PFSK-1 (cell line): ENCODE measurements around the gene GRID1.

ENCODE experiments used
- FOXP2 ChIP-seq: optimal IDR thresholded peaks from 2 replicates; pipeline ENCODE3; 2011; ENCODE audit warnings: borderline replicate concordance, control low read depth, inconsistent platforms; ENCODE audit not compliant: insufficient read depth; ENCODE audit errors: extremely low read length, extremely low read depth
- POLR2AphosphoS5 ChIP-seq: IDR thresholded peaks from 2 replicates; pipeline ENCODE4 v1.6.1; 2012; ENCODE audit warnings: low read depth, mild to moderate bottlenecking, control low read depth, low read length, moderate library complexity
- SIN3A ChIP-seq: IDR thresholded peaks from 2 replicates; pipeline ENCODE4 v1.6.1; 2012; ENCODE audit warnings: mild to moderate bottlenecking, low read length, moderate library complexity, borderline replicate concordance; ENCODE audit not compliant: insufficient read depth
- TAF1 ChIP-seq: IDR thresholded peaks from 2 replicates; pipeline ENCODE4 v1.6.1; 2012; ENCODE audit warnings: low read length, control low read depth, borderline replicate concordance; ENCODE audit not compliant: insufficient read depth
- TF ChIP-seq, protein P1 (sequence below), 2 experiments: IDR thresholded peaks; 2 replicates each; pipeline versions ENCODE4 v1.6.1 to v1.8.0; 2011 to 2012; ENCODE audit warnings: low read depth in 2 of 2, low read length in 2 of 2, control low read depth in 1 of 2, inconsistent platforms in 1 of 2, mild to moderate bottlenecking in 1 of 2, moderate library complexity in 1 of 2; ENCODE audit not compliant: insufficient read depth in 1 of 2

GRID1 gene

GRCh38 chr10:86321568-86321967, 45.0 kb downstream of the GRID1 start:
- TF ChIP-seq FOXP2 (no peak), POLR2AphosphoS5 (no peak), TAF1 (no peak), SIN3A (no peak)
- TF ChIP-seq, protein P1, sequence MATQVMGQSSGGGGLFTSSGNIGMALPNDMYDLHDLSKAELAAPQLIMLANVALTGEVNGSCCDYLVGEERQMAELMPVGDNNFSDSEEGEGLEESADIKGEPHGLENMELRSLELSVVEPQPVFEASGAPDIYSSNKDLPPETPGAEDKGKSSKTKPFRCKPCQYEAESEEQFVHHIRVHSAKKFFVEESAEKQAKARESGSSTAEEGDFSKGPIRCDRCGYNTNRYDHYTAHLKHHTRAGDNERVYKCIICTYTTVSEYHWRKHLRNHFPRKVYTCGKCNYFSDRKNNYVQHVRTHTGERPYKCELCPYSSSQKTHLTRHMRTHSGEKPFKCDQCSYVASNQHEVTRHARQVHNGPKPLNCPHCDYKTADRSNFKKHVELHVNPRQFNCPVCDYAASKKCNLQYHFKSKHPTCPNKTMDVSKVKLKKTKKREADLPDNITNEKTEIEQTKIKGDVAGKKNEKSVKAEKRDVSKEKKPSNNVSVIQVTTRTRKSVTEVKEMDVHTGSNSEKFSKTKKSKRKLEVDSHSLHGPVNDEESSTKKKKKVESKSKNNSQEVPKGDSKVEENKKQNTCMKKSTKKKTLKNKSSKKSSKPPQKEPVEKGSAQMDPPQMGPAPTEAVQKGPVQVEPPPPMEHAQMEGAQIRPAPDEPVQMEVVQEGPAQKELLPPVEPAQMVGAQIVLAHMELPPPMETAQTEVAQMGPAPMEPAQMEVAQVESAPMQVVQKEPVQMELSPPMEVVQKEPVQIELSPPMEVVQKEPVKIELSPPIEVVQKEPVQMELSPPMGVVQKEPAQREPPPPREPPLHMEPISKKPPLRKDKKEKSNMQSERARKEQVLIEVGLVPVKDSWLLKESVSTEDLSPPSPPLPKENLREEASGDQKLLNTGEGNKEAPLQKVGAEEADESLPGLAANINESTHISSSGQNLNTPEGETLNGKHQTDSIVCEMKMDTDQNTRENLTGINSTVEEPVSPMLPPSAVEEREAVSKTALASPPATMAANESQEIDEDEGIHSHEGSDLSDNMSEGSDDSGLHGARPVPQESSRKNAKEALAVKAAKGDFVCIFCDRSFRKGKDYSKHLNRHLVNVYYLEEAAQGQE (IDR thresholded peaks at IDR 0.05; ENCODE audit: insufficient read depth in 1 of 2, low read depth in 2 of 2, low read length in 2 of 2), result no peak

- TF ChIP-seq SIN3A (no peak), TAF1 (no peak), POLR2AphosphoS5 (no peak), FOXP2 (no peak)
- TF ChIP-seq, protein P1 (IDR thresholded peaks at IDR 0.05; ENCODE audit: insufficient read depth in 1 of 2, low read depth in 2 of 2, low read length in 2 of 2), result no peak
Observed at GRCh38 chr10:86319676-86320075, 46.9 kb downstream of the GRID1 start.

- TF ChIP-seq SIN3A, result no peak
- TF ChIP-seq, protein P1 (IDR thresholded peaks at IDR 0.05; ENCODE audit: insufficient read depth in 1 of 2, low read depth in 2 of 2, low read length in 2 of 2), result no peak
Observed at GRCh38 chr10:86317949-86318725, 48.5 kb downstream of the GRID1 start.

GRCh38 chr10:86316990-86317389, 49.6 kb downstream of the GRID1 start:
- TF ChIP-seq SIN3A, result no peak
- TF ChIP-seq POLR2AphosphoS5, result no peak
- no peak for TF ChIP-seq FOXP2
- no peak for TF ChIP-seq TAF1
- TF ChIP-seq, protein P1 (IDR thresholded peaks at IDR 0.05; ENCODE audit: insufficient read depth in 1 of 2, low read depth in 2 of 2, low read length in 2 of 2), result no peak

DNA sequence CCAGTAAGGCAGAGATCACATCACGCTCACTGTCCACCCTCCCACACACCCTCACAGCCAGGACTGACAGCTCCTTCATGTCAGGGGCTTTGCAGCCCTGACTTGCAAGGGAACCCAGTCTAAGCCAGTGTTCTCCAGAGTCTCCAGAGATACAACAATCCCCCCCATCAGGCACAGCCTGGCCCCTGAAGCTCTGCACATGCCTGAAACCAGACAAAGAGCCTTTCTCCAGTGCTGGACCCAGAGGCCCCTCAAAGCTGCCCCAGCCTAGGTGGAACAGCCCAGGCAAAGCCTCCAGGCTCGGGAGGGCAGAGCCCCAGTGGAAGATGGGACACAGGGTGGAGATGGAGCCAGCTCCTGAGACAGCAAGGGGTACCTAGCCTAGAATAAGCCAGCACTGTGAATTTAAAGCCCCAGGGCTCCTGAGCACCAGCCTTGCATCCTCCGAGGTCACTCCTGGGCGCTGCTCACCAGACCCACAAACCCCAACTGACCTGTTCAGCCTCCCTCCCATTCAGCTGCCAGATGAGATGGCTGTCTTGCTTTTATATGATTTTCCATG, 50.2 kb downstream of the GRID1 start:
- TF ChIP-seq SIN3A, result no peak
- TF ChIP-seq, protein P1 (IDR thresholded peaks at IDR 0.05; ENCODE audit: insufficient read depth in 1 of 2, low read depth in 2 of 2, low read length in 2 of 2), result no peak
- TF ChIP-seq POLR2AphosphoS5, result no peak
- no peak for TF ChIP-seq FOXP2
- TF ChIP-seq TAF1, result no peak
